Measurements from ENCODE around the gene SLC10A6.

SLC10A6 gene

DNA sequence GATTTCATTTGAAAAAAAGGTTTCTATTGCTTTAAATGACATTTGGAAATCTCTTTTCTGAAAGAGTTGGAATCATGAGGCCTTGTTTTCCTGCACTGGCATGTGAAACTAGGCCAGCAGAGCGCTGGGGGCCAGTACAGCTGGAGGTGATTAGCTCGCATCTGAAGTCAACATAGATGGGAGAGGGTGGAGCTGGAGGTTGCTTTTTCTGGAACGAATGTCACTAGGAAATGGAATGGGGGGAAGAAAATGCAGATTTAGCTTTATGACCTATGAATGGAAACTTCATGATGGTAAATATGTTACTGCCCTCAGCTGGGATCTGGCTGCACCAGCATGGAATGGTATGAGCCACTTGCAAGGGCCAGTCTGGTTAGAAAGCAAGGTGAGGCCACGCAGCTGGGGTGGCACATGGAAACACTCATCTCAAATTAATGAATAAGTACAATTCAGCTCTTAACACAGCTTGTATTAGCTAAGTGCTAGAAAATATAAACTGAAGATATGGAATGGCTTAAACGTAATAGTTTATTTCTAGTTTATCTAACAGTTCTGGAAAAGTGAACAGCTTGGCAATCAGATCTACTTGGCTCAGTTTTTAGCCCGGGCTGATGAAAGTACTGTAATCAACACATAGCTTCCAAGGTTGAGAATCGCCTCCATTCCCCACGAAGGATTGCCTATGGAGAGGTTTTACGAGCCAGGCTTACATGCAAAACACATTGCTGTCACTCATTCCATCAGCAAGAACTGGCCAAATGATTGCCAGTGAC, 32.5 kb downstream of the SLC10A6 start:
- Histone ChIP-seq H3K4me2 (no peak overlapping the region), H3K9ac (no peak overlapping the region), H3K9me3 (replicated peaks in 1 of 11) (peaks cover 14 to 22% (median 18%) of the 10 kb centered on the region in 11 experiments), H4K20me1 (no peaks in the 10 kb centered on the region), H3K27me3 (no peaks in the 10 kb centered on the region), H3K27ac (no peak overlapping the region), H3K4me3 (no peak overlapping the region), H3K4me1 (no peaks in the 10 kb centered on the region), H3K36me3 (peaks cover 0 to 12% (median 8%) of the 10 kb centered on the region in 11 experiments; a peak in 10 of 22 replicates)
- no peak for TF ChIP-seq Cebpa-rat (IDR thresholded peaks at IDR 0.05)

DNA sequence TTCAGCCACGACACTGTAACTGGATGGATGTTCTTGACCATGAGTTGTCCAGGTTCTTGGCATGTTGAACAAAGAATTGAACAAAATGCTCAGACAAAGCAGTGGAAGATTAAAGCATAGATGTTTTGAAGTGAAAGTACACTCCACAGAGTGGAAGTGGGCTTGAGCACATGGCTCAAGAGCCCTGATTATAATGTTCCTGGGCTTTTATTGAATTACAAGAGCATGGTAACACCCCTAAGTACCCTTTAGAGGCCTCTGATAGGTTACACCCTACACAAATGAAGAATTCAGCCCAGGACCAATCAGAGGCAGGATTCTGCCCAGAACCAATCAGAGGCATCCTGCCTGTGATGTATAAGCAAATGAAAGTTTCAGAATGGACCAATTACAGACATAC, 33.5 kb downstream of the SLC10A6 start:
- H3K4me2 ChIP-seq: no peak overlapping the region
- H3K36me3 ChIP-seq: peaks cover 0 to 12% (median 8%) of the 10 kb centered on the region in 11 experiments; a peak in 10 of 22 replicates
- H3K4me3 ChIP-seq: no peak overlapping the region
- H3K27ac ChIP-seq: no peak overlapping the region
- H3K27me3 ChIP-seq: no peaks in the 10 kb centered on the region
- no peak for TF ChIP-seq Cebpa-rat (IDR thresholded peaks at IDR 0.05)
- no peak overlapping the region for H3K9ac ChIP-seq
- H3K9me3 ChIP-seq (replicated peaks in 1 of 11): peaks cover 14 to 22% (median 18%) of the 10 kb centered on the region in 11 experiments
- no peaks in the 10 kb centered on the region for H3K4me1 ChIP-seq
- no peaks in the 10 kb centered on the region for H4K20me1 ChIP-seq

DNA sequence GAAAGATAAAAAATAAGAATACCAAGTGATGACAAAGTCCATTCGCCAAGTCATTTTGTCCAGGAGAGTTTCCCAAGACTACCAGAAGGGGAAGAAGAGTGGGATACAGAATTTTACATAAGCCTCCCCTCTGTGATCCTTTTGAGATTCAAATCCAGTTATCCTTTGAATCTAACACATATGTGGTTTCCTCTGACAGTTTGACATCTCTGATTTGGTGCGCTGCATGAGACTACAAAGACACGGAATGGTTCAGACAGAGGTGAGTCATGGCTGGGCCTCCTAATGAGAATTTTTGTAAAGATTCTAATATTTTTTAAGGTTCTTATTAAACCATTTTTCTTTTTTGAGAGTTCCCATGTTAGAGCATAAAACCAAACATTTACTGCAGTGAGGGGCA, 38.3 kb downstream of the SLC10A6 start:
- H3K9me3 ChIP-seq (replicated peaks in 1 of 11): peaks cover 8 to 10% (median 9%) of the 10 kb centered on the region in 11 experiments
- H3K27me3 ChIP-seq: no peaks in the 10 kb centered on the region
- H4K20me1 ChIP-seq: no peaks in the 10 kb centered on the region
- peaks cover 0 to 9% (median 6%) of the 10 kb centered on the region in 11 experiments; a peak in 10 of 22 replicates for H3K36me3 ChIP-seq
- H3K4me1 ChIP-seq: no peaks in the 10 kb centered on the region
- H3K27ac ChIP-seq: no peak overlapping the region
- no peak for TF ChIP-seq Cebpa-rat (IDR thresholded peaks at IDR 0.05)
- H3K4me2 ChIP-seq: no peak overlapping the region
- no peak overlapping the region for H3K4me3 ChIP-seq
- H3K9ac ChIP-seq: no peak overlapping the region

DNA sequence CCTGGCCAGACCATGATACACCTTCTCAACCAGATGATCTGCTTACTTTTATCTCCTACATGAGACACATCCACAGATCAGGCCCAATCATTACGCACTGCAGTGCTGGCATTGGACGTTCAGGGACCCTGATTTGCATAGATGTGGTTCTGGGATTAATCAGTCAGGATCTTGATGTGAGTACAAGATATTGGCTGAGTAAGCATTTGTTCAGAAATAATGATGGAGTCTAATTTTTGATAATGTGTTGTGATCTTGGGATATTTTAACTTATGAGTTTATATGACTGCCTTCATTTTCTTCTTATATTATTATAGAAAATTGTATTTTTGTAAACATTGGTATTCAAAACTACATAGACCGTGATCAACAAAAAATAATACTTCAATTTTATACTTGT, 39.4 kb downstream of the SLC10A6 start:
- no peak overlapping the region for H3K4me3 ChIP-seq
- TF ChIP-seq Cebpa-rat (IDR thresholded peaks at IDR 0.05): no peak
- no peaks in the 10 kb centered on the region for H3K36me3 ChIP-seq
- H3K4me2 ChIP-seq: no peak overlapping the region
- H3K4me1 ChIP-seq: no peaks in the 10 kb centered on the region
- no peaks in the 10 kb centered on the region; a peak in 2 of 22 replicates for H3K9me3 ChIP-seq (replicated peaks in 1 of 11)
- no peaks in the 10 kb centered on the region for H3K27me3 ChIP-seq
- H3K9ac ChIP-seq: no peak overlapping the region
- no peak overlapping the region for H3K27ac ChIP-seq
- H4K20me1 ChIP-seq: no peaks in the 10 kb centered on the region

DNA sequence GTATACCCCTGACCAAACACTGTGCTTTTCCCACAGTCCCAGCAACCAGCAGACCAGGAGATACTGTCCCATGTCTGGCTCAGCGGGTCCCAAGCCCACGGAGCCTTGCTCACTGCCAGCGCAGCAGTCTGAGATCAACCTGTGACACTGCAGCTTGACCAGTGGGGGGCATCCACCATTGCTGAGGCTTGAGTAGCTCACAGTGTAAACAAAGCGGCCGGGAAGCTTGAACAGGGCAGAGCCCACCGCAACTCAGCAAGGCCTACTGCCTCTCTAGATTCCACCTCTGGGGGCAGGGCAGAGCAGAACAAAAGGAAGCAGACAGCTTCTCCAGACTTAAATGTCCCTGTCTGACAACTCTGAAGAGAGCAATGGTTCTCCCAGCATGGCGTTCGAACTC, 58.1 kb downstream of the SLC10A6 start:
- TF ChIP-seq Cebpa-rat (IDR thresholded peaks at IDR 0.05): no peak
- no peaks in the 10 kb centered on the region for H3K4me1 ChIP-seq
- no peak overlapping the region for H3K9ac ChIP-seq
- peaks cover 0 to 10% (median 0%) of the 10 kb centered on the region in 11 experiments; a peak in 4 of 22 replicates for H3K9me3 ChIP-seq (replicated peaks in 1 of 11)
- no peaks in the 10 kb centered on the region for H4K20me1 ChIP-seq
- H3K4me3 ChIP-seq: no peak overlapping the region
- peaks cover 0 to 6% (median 0%) of the 10 kb centered on the region in 11 experiments; a peak in 2 of 22 replicates for H3K36me3 ChIP-seq
- H3K27me3 ChIP-seq: no peaks in the 10 kb centered on the region
- no peak overlapping the region for H3K27ac ChIP-seq
- H3K4me2 ChIP-seq: no peak overlapping the region

DNA sequence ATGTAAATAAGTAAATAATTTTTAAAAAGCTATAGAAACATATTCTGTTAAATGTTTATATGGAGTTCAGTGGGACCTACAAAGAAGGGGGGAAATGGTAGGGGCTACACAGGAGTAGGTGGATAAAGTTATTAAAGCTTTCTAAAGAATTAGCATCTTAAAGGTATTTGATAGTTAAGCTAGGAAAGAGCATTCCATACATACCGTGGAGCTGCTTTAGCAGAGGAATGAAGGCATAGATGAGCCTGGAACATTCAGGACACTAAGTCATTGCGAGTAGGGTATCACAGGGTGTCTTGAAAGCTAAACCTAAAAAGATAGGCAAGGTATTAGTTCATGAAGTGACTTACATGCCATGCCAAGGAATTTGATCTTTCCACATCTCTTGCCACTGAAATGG, 60.4 kb downstream of the SLC10A6 start:
- no peak for TF ChIP-seq Cebpa-rat (IDR thresholded peaks at IDR 0.05)
- Histone ChIP-seq H3K9ac (no peak overlapping the region), H3K27ac (no peak overlapping the region), H3K4me3 (no peak overlapping the region), H3K4me2 (no peak overlapping the region), H3K27me3 (no peaks in the 10 kb centered on the region), H3K36me3 (peaks cover 0 to 6% (median 0%) of the 10 kb centered on the region in 11 experiments; a peak in 2 of 22 replicates), H4K20me1 (no peaks in the 10 kb centered on the region), H3K4me1 (no peaks in the 10 kb centered on the region), H3K9me3 (replicated peaks in 1 of 11) (peaks cover 0 to 10% (median 0%) of the 10 kb centered on the region in 11 experiments; a peak in 4 of 22 replicates)

DNA sequence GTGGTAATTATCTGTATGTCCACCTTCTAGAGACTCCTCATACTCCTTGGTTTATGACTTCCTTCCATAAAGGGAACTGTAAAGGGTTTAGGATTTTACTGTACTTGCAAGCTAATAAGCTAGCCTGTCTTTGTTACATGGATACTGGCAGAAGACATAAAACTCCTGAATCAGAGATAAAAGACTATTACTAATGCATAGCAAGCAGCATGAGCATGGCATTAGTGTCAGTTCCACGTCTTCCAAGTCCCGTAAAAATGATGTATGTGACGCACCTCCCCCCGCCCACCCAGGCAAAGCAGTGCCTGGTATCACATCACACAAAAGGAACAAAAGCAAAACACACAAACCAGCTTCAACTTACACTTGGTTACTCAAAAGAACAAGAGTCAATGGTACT, 71.0 kb downstream of the SLC10A6 start:
- H3K4me1 ChIP-seq: 0 out of 20 replicates have a peak, but pooled peaks cover 0 to 7% (median 0%) of the 10 kb centered on the region in 10 experiments
- no peaks in the 10 kb centered on the region for H4K20me1 ChIP-seq
- H3K27me3 ChIP-seq: no peaks in the 10 kb centered on the region
- H3K4me2 ChIP-seq: no peak overlapping the region
- no peaks in the 10 kb centered on the region for H3K9me3 ChIP-seq (replicated peaks in 1 of 11)
- no peaks in the 10 kb centered on the region for H3K36me3 ChIP-seq
- H3K9ac ChIP-seq: no peak overlapping the region
- TF ChIP-seq Cebpa-rat (IDR thresholded peaks at IDR 0.05): no peak
- H3K4me3 ChIP-seq: no peak overlapping the region
- no peak overlapping the region for H3K27ac ChIP-seq

DNA sequence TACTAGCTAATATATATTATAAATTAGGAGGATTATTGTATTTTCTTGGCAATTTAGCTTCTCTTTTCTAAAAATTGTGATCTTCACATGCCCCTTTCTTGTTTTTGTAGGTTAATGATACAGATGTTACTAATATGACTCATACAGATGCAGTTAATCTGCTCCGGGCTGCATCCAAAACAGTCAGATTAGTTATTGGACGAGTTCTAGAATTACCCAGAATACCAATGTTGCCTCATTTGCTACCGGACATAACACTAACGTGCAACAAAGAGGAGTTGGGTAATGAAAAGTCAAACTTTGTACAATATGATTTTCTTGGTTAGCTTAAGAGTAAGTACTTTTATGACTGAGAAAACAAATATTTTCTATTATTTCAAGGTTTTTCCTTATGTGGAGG, 74.1 kb downstream of the SLC10A6 start:
- no peak overlapping the region for H3K9ac ChIP-seq
- no peaks in the 10 kb centered on the region for H3K36me3 ChIP-seq
- no peak for TF ChIP-seq Cebpa-rat (IDR thresholded peaks at IDR 0.05)
- no peak overlapping the region for H3K27ac ChIP-seq
- H3K9me3 ChIP-seq (replicated peaks in 1 of 11): no peaks in the 10 kb centered on the region
- no peaks in the 10 kb centered on the region for H3K4me1 ChIP-seq
- no peaks in the 10 kb centered on the region for H4K20me1 ChIP-seq
- no peaks in the 10 kb centered on the region for H3K27me3 ChIP-seq
- no peak overlapping the region for H3K4me3 ChIP-seq
- H3K4me2 ChIP-seq: no peak overlapping the region
